Neural cell (in vitro differentiated cells): ENCODE measurements around the gene TMEM63B. TPM values are rescaled to one million over a fixed set of nuclear protein-coding genes. Genes with fewer than 3 reads are reported as not detected.

Experiments used
- H2AFZ ChIP-seq: fragments of 200-600, 300-800 bp; sonication (generic), shearing (Covaris generic); 2 replicates; pipeline ENCODE4 v1.6.0; 2014; ENCODE audit warnings: low read depth, mild to moderate bottlenecking, antibody characterized with exemption, low read length, moderate library complexity
- H3F3A ChIP-seq: fragments of 200-600 bp; shearing (Covaris generic); 2 replicates; pipeline ENCODE4 v1.6.1; 2016; ENCODE audit warnings: mild to moderate bottlenecking, moderate library complexity, mixed read lengths, antibody characterized with exemption, low read length; ENCODE audit not compliant: insufficient read depth, poor library complexity, severe bottlenecking
- H3K27ac ChIP-seq: fragments of 200-600, 300-800 bp; sonication (generic), shearing (Covaris generic); 2 replicates; pipeline ENCODE4 v1.5.1; 2014; ENCODE audit warnings: mild to moderate bottlenecking, low read length, moderate library complexity
- H3K27me3 ChIP-seq: fragments of 300-800, 200-600 bp; sonication (generic), shearing (Covaris generic); 2 replicates; pipeline ENCODE4 v1.6.0; 2014; ENCODE audit warnings: mild to moderate bottlenecking, low read depth, low read length, moderate library complexity; ENCODE audit not compliant: insufficient read depth
- H3K36me3 ChIP-seq: fragments of 300-800, 200-600 bp; sonication (generic), shearing (Covaris generic); 2 replicates; pipeline ENCODE4 v1.5.1; 2014; ENCODE audit warnings: mild to moderate bottlenecking, antibody characterized with exemption, low read length, moderate library complexity; ENCODE audit not compliant: insufficient read depth
- H3K4me2 ChIP-seq: fragments of 300-800, 200-600 bp; sonication (generic), shearing (Covaris generic); 2 replicates; pipeline ENCODE4 v1.6.0; 2014; ENCODE audit warnings: mild to moderate bottlenecking, low read length
- H3K4me3 ChIP-seq: fragments of 300-800, 200-600 bp; sonication (generic), shearing (Covaris generic); 2 replicates; pipeline ENCODE4 v1.5.1; 2014; ENCODE audit warnings: mild to moderate bottlenecking, low read length, moderate library complexity
- H3K79me2 ChIP-seq: fragments of 200-600 bp; shearing (Covaris generic); replicated peaks from 2 replicates; pipeline ENCODE4 v1.6.0; 2014; ENCODE audit warnings: mild to moderate bottlenecking, low read length, moderate library complexity; ENCODE audit not compliant: insufficient read depth
- H3K9ac ChIP-seq: fragments of 300-800, 200-600 bp; sonication (generic), shearing (Covaris generic); 2 replicates; pipeline ENCODE4 v1.6.1; 2016; ENCODE audit warnings: mild to moderate bottlenecking, low read length, mixed read lengths
- H3K9me2 ChIP-seq: fragments of 200-600 bp; shearing (Covaris generic); 2 replicates; pipeline ENCODE4 v1.6.1; 2016; ENCODE audit warnings: mild to moderate bottlenecking, low read length, mixed read lengths; ENCODE audit not compliant: insufficient read depth
- H3K9me3 ChIP-seq: fragments of 200-600, 300-800 bp; sonication (generic), shearing (Covaris generic); 2 replicates; pipeline ENCODE4 v1.6.1; 2016; ENCODE audit warnings: mild to moderate bottlenecking, mixed run types, low read length, moderate library complexity, mixed read lengths
- H4K20me1 ChIP-seq: fragments of 200-600 bp; shearing (Covaris generic); 2 replicates; pipeline ENCODE4 v1.6.1; 2016; ENCODE audit warnings: mild to moderate bottlenecking, mixed run types; ENCODE audit not compliant: insufficient read depth
- CTCF ChIP-seq: fragments of 450-650 bp; IDR thresholded peaks from 2 replicates; pipeline ENCODE4 v1.5.1; 2014; ENCODE audit warnings: antibody characterized with exemption, mild to moderate bottlenecking, moderate library complexity; ENCODE audit not compliant: poor library complexity, severe bottlenecking
- EP300 ChIP-seq: fragments of 450-650 bp; conservative IDR thresholded peaks from 2 replicates; pipeline ENCODE4 v1.6.1; 2014; ENCODE audit warnings: antibody characterized with exemption, mild to moderate bottlenecking, moderate library complexity; ENCODE audit not compliant: poor library complexity, severe bottlenecking
- EZH2 ChIP-seq: fragments of 200-600, 300-800 bp; shearing (Covaris generic), sonication (generic); IDR thresholded peaks from 2 replicates; pipeline ENCODE4 v1.6.1; 2014; ENCODE audit warnings: antibody characterized with exemption, low read length, borderline replicate concordance, mild to moderate bottlenecking; ENCODE audit not compliant: insufficient read depth, poor library complexity, severe bottlenecking
- MXI1 ChIP-seq: fragments of 450-650 bp; conservative IDR thresholded peaks from 2 replicates; pipeline ENCODE4 v1.6.1; 2014; ENCODE audit warnings: antibody characterized with exemption, mild to moderate bottlenecking; ENCODE audit not compliant: poor library complexity, severe bottlenecking
- POLR2AphosphoS5 ChIP-seq: IDR thresholded peaks from 2 replicates; pipeline ENCODE4 v1.6.1; 2012
- RAD21 ChIP-seq: fragments of 450-650 bp; conservative IDR thresholded peaks from 2 replicates; pipeline ENCODE4 v1.6.1; 2014; ENCODE audit warnings: antibody characterized with exemption, mild to moderate bottlenecking, moderate library complexity
- REST ChIP-seq: IDR thresholded peaks from 2 replicates; pipeline ENCODE4 v1.6.1; 2012; ENCODE audit warnings: borderline replicate concordance
- SMC3 ChIP-seq: fragments of 450-650 bp; conservative IDR thresholded peaks from 2 replicates; pipeline ENCODE4 v1.6.1; 2014; ENCODE audit warnings: antibody characterized with exemption, mild to moderate bottlenecking, moderate library complexity; ENCODE audit not compliant: poor library complexity
- TAF1 ChIP-seq: IDR thresholded peaks from 2 replicates; pipeline ENCODE4 v1.6.1; 2012; ENCODE audit warnings: low read depth
- polyA plus RNA-seq: library from polyadenylated mRNA; depleted of rRNA; stranded (reverse); fragments of >200 nt; gene quantifications from 2 replicates; pipeline ENCODE4 v1.2.3, GENCODE V29; 2014

TMEM63B gene
- polyA plus RNA-seq, 1 donor from 2014 or later, result 49.9 TPM

GRCh38 chr6:44145839-44146238 is 18.5 kb downstream of the TMEM63B start:
- H3K4me3 ChIP-seq, result no peak overlapping the region
- H3K9me2 ChIP-seq, result no peaks in the 10 kb centered on the region
- H4K20me1 ChIP-seq, result no peaks in the 10 kb centered on the region
- no peaks in the 10 kb centered on the region for H3K27me3 ChIP-seq
- no peaks in the 10 kb centered on the region for H3F3A ChIP-seq
- no peak overlapping the region for H3K9ac ChIP-seq
- TF ChIP-seq CTCF, result no peak
- no peak for TF ChIP-seq TAF1
- TF ChIP-seq POLR2AphosphoS5, result no peak
- TF ChIP-seq SMC3, result no peak
- TF ChIP-seq EZH2, result no peak
- no peak for TF ChIP-seq MXI1
- TF ChIP-seq RAD21, result no peak
- no peak for TF ChIP-seq EP300
- TF ChIP-seq REST, result no peak
- no peak overlapping the region for H3K4me2 ChIP-seq
- no peaks in the 10 kb centered on the region for H3K9me3 ChIP-seq
- no peak overlapping the region for H3K27ac ChIP-seq
- no peak overlapping the region for H2AFZ ChIP-seq
- H3K79me2 ChIP-seq, result no peaks in the 10 kb centered on the region
- H3K36me3 ChIP-seq, result no peaks in the 10 kb centered on the region

- H3K27ac ChIP-seq, result no peak overlapping the region
- no peak overlapping the region for H3K9ac ChIP-seq
- H3F3A ChIP-seq, result no peaks in the 10 kb centered on the region
- H3K36me3 ChIP-seq, result no peaks in the 10 kb centered on the region
- no peak overlapping the region for H3K4me3 ChIP-seq
- H3K9me2 ChIP-seq, result no peaks in the 10 kb centered on the region
- no peak for TF ChIP-seq TAF1
- TF ChIP-seq EP300, result no peak
- TF ChIP-seq MXI1, result no peak
- TF ChIP-seq REST, result no peak
- TF ChIP-seq SMC3, result no peak
- TF ChIP-seq POLR2AphosphoS5, result no peak
- TF ChIP-seq CTCF, result no peak
- no peak for TF ChIP-seq RAD21
- no peak for TF ChIP-seq EZH2
- no peaks in the 10 kb centered on the region for H4K20me1 ChIP-seq
- no peak overlapping the region for H3K4me2 ChIP-seq
- no peaks in the 10 kb centered on the region for H3K27me3 ChIP-seq
- H2AFZ ChIP-seq, result no peak overlapping the region
- H3K9me3 ChIP-seq, result no peaks in the 10 kb centered on the region
- no peaks in the 10 kb centered on the region for H3K79me2 ChIP-seq
These were observed 19.3 kb downstream of the TMEM63B start for GRCh38 chr6:44146685-44147084.
